M059J (cell line): Measurements from ENCODE around the gene SATB2. TPM values are rescaled to one million over a fixed set of nuclear protein-coding genes. Genes with fewer than 3 reads are reported as not detected.

Experiments
- DNase-seq: peaks from one replicate; pipeline ENCODE4 v3.0.0-alpha.2; 2012; ENCODE audit warnings: low read depth
- total RNA-seq: library from RNA; depleted of rRNA; stranded (reverse); fragments of >200 nt; shearing (Covaris generic); gene quantifications from 2 replicates; pipeline ENCODE4 v1.2.3, GENCODE V29; 2014

The SATB2 gene
- total RNA-seq, 1 experiment from 2014 or later, result 7.5 TPM

DNA sequence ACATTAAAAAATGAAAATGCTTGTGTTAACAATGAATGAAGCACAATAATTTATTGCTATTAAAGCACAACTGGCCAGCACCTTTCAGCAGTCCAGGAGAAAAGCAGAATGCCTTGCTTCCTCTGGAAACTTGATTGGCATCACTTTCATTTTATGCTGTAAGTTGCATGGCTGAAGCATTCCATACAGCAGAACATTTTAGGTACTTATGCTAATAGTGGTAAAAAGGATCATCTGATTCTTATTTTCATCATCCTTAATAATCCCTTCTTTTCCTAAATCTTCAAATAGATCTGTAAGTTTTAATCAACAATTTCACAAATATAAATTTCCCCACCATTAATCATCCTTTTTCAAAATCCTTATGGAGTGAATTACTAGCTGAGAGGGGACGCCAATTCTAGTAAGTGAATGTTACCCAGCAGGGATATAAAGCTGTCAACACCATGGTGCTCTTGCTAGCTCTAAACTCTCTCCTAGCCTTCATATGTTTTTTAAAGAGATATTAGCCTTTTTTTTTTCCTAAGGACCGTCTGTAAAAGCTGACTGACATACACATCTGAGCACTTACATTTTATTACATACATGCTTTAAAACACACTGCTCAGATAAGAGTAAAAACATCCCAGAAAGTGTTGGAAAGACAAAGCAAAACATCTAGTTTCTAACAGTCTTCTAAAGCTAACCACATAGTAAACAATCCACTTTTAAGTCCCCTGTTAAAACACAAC lies 5.3 kb downstream of the SATB2 start:
- no peak for DNase-seq

GRCh38 chr2:199449956-199450355 lies 7.8 kb downstream of the SATB2 start:
- no peak for DNase-seq

GRCh38 chr2:199449455-199449854 lies 8.3 kb downstream of the SATB2 start:
- no peak for DNase-seq

GRCh38 chr2:199446996-199447576 lies 10.7 kb downstream of the SATB2 start:
- DNase-seq, result no peak

DNA sequence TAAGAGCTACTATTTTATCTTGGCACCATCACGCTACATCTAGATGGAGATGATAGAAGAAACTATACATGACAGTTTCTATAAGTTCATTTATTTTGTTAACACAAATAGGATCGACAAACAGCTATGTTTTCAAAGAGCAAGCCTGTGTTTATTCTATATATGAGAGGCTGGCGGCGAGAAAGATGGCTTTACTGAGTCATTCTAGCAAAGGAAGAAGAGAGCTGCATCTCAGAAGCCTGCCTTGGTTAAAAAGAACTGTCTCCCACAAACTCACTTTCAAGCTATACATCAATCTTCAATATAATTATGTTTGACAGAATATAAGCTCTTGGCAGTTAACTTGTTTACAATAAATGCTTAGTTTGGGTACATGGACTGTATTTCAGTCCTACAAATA lies 13.0 kb downstream of the SATB2 start:
- no peak for DNase-seq

GRCh38 chr2:199443589-199444130 lies 14.1 kb downstream of the SATB2 start:
- peak; percentile 30 for DNase-seq

DNA sequence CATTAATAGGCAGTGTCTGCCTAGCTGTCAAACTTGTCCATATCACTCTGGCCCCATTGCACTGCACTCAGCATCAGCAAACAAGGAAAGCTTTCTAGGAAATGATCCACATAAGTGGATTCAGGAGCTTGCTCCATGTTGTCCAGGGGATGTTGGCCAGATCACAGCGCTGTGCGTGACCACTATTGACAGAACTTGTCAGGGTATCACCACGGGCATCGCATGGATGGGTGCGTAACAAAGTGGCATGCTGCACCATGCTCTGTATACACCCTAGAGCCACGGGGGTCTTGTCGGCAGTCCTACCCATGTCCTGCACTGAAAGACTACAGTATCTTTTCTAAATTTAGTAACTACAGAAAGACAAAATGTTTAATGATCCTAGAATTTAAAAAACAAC lies 15.6 kb downstream of the SATB2 start:
- DNase-seq, result no peak

GRCh38 chr2:199441759-199442158 lies 16.0 kb downstream of the SATB2 start:
- peak; percentile 58 for DNase-seq

- DNase-seq, result peak; percentile 25
Measured at GRCh38 chr2:199440118-199440517, 17.6 kb downstream of the SATB2 start.

DNA sequence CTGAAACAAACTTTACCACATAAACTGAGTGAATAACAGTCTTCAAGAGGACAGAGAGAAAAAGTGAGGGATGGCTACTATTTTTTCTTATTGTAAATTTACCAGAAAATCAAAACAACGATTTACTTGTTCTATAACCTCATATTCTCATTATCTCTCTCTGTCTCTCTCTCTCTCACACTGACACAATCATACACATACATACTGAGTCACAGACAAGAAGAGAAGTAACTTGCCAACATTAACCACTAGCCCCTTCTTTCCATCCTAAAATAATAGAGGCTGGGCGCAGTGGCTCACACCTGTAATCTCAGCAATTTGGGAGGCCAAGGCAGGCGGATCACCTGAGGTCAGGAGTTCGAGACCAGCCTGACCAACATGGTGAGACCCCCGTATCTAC lies 18.2 kb downstream of the SATB2 start:
- no peak for DNase-seq

DNA sequence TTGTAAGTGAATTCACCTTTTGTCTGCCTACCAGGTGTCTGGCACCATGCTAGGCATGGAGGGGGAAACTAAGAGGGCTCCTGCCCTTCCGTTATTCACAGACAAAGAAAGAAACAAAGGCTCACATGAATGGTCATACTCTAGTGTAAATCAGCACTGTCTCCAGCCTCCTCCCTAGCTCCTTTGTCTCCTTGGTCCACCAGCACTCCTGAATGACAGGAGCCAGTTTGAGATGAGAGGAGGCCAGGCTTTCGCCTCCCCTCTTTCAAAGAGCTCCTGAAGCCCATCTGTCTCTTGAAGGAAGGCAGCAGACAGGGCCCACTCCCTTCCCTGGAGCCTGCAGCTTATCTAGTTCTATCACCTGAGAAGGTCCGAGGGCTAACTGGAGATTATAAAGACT lies 18.7 kb downstream of the SATB2 start:
- no peak for DNase-seq

GRCh38 chr2:199434555-199434954 lies 23.2 kb downstream of the SATB2 start:
- no peak for DNase-seq

GRCh38 chr2:199433204-199433832 lies 24.4 kb downstream of the SATB2 start:
- peak; percentile 37 for DNase-seq

GRCh38 chr2:199431746-199432213 lies 26.0 kb downstream of the SATB2 start:
- peak; percentile 45 for DNase-seq

DNA sequence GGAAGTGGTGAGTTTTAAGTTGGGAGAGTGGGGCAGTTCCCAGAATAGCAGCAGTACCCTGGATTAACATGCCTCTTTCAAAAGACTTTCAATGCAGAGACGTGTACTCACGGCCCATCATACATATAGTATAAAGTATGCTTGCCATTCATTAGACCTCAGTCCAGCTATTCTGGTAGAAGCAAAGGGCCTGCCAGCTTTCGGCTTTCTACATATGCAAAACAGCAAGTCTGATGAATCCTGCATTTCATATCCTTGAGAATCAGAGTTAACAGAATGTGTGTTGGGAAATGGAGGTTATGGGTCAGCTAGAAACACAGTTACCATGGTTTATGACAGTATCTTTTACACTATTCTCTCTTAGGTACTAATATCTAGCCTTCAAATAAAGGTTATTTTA lies 27.5 kb downstream of the SATB2 start:
- no peak for DNase-seq

GRCh38 chr2:199428291-199428690 lies 29.4 kb downstream of the SATB2 start:
- DNase-seq, result no peak

DNA sequence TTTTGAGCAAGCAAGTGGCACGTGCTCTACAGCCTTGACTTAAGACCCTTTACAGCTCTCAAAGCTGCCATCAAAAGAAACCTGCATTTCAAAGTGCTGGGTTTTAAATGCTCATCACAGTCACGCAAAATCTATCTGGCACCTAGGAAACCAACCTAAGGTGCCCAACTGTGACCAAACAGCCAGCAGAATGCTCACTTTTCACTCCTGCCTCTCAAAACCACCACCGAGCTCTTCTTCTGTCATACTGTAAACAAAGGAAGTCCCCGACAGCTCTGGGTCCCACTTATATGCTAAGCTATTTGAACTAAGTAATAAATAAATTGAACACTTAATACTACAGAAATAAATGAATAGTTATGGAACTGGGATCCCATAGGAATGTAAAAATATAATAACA lies 33.6 kb downstream of the SATB2 start:
- DNase-seq, result no peak

DNA sequence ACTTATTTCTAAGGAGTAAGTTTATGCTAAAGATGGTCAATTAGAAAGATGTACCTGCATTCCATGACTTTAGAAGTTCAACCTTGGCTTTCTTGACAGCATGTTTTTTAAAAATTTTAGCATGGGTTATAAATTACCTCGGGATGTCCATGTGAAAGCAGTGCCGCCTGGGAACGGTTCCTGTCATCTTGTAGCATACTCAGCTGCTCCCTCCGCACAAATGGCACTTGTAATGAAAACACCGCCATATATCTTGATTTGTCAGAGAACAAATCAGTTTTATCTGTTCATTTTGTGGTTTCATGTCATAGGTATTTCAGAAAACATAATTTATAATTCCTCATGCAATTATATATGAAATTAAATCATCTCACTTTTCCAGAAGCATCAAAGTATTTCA lies 38.3 kb downstream of the SATB2 start:
- no peak for DNase-seq

DNA sequence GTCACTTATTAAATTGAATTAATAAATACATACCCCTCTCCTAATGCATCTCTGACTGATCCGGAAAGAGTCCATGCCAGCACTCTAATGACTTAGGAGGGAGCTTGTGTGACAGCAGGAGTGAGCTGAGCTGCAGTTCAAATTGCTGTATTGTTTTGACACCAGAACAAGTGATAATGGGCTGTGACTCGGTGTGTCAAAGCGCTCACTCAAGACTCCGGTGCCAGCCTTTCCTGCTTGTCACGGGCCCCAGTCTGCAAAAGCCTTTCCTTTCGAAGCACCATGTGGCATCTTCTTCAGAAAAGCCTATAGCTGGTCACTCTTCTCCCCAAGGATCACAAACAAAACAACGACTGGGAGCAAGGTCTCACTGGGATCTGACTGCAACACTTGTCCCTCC lies 43.3 kb downstream of the SATB2 start:
- no peak for DNase-seq

GRCh38 chr2:199414001-199414400 lies 43.7 kb downstream of the SATB2 start:
- DNase-seq, result no peak

DNA sequence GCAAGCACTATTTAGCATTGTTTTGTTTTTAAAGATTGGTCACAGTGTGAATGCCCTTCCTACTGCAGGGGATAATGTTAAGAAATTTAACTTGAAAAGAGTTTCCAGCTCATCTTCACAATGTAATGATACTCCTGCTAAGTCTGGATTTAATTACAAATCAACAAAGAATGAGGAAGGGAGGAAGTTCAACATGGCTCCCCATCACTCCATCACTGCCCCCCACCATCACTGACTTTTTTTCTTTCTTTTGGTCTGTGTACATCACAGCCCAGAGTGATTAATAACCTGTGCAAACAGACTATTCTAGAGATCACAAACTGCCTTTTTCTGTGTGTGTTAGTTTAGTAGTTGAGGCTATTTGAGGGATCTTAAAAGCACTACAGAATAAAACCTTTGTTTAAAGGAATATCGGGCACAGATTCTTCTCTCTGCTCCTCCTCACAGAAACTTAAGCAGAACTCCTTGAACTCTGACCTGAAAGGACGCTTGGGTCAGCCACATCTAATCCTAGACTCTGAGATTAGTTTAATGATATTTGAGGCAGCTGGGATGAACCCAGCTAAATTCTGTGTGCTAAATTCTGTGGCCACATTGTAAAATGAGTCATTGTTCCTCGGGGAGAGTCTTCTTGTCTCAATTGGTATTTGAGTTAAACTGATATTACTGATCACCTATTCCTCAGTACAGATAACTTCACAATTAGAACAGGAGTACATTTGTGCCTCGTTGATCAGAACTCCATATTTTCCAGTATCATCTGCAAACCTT lies 47.8 kb downstream of the SATB2 start:
- DNase-seq, result peak; percentile 63

GRCh38 chr2:199407421-199407820 lies 50.3 kb downstream of the SATB2 start:
- DNase-seq, result no peak
